Caco-2 (cell line): ENCODE results near the gene TLNRD1. TPM values are rescaled to one million over a fixed set of nuclear protein-coding genes. Genes with fewer than 3 reads are reported as not detected.

Experiments
- BruUV-seq: library from RNA; stranded (reverse); fragments of 400-500 nt; replicated peaks from 2 replicates; lab custom pipeline; 2021; lab: Mats Ljungman, UMichigan
- CTCF ChIA-PET: fragments of 300-600 bp; sonication (Branson Sonifier 250); formaldehyde crosslinking; loops from one replicate; lab custom pipeline; 2022; ENCODE audit warnings: antibody characterized with exemption; lab: Charles Lee
- POLR2A ChIA-PET: fragments of 300-600 bp; sonication (Branson Sonifier 250); formaldehyde crosslinking; loops from one replicate; lab custom pipeline; 2022; ENCODE audit warnings: antibody characterized with exemption; lab: Charles Lee
- DNase-seq, 2 experiments: peaks; one replicate each; pipeline versions ENCODE4 v3.0.0 to v3.0.0-alpha.2; 2020 to 2022
- H3K27me3 ChIP-seq: replicated peaks from 2 replicates; pipeline ENCODE4 v1.6.0; 2011; ENCODE audit warnings: low read length; ENCODE audit not compliant: control insufficient read depth, insufficient read depth
- H3K36me3 ChIP-seq: 2 replicates; pipeline ENCODE4 v1.5.1; 2011; ENCODE audit warnings: low read length; ENCODE audit not compliant: control insufficient read depth, insufficient read depth
- H3K4me1 ChIP-seq: fragments of 250-450 bp; sonication (Bioruptor Pico); 2 replicates; pipeline ENCODE4 v1.5.1; 2020; ENCODE audit warnings: mild to moderate bottlenecking
- H3K4me3 ChIP-seq: 2 replicates; pipeline ENCODE4 v1.5.1; 2011; ENCODE audit warnings: low read depth, mild to moderate bottlenecking, control low read depth, low read length
- H3K9me3 ChIP-seq: fragments of 250-450 bp; sonication (Bioruptor Pico); 2 replicates; pipeline ENCODE4 v1.5.1; 2020; ENCODE audit warnings: mild to moderate bottlenecking, moderate library complexity
- H3K27ac Mint-ChIP-seq: one replicate; pipeline ENCODE4 v1.8.0; 2022; ENCODE audit warnings: mixed read lengths; ENCODE audit not compliant: unreplicated experiment
- H3K27me3 Mint-ChIP-seq: one replicate; pipeline ENCODE4 v1.8.0; 2022; ENCODE audit warnings: mixed read lengths; ENCODE audit not compliant: insufficient read depth, unreplicated experiment
- H3K36me3 Mint-ChIP-seq: one replicate; pipeline ENCODE4 v1.8.0; 2022; ENCODE audit warnings: mild to moderate bottlenecking, mixed read lengths; ENCODE audit not compliant: insufficient read depth, unreplicated experiment
- H3K4me1 Mint-ChIP-seq: one replicate; pipeline ENCODE4 v1.8.0; 2022; ENCODE audit warnings: low read depth, mixed read lengths; ENCODE audit not compliant: unreplicated experiment
- H3K4me3 Mint-ChIP-seq: one replicate; pipeline ENCODE4 v1.8.0; 2022; ENCODE audit warnings: mild to moderate bottlenecking, moderate library complexity, mixed read lengths; ENCODE audit not compliant: unreplicated experiment
- H3K9me3 Mint-ChIP-seq: one replicate; pipeline ENCODE4 v1.8.0; 2022; ENCODE audit warnings: mixed read lengths; ENCODE audit not compliant: unreplicated experiment
- intact Hi-C: fragments of 100-400 bp; cut with micrococcal nuclease; formaldehyde crosslinking; loops from one replicate; pipeline ENCODE4 v1.10.0; 2022; ENCODE audit not compliant: unreplicated experiment
- total RNA-seq: library from RNA; stranded (reverse); gene quantifications from 2 replicates; pipeline ENCODE4 v1.2.3, GENCODE V29; 2022
- TF ChIP-seq, protein P1 (sequence below), 2 experiments: fragments of 200-600 bp in 1 of 2; IDR thresholded peaks; 1 replicate in 1 of 2; 2 replicates in 1 of 2; pipeline versions ENCODE4 v1.5.1 to v1.8.0; 2011 to 2022; ENCODE audit warnings: antibody characterized with exemption in 1 of 2, control low read depth in 1 of 2, inconsistent platforms in 1 of 2, low read depth in 1 of 2, low read length in 1 of 2, mild to moderate bottlenecking in 1 of 2, moderate library complexity in 1 of 2; ENCODE audit not compliant: insufficient read depth in 1 of 2, severe bottlenecking in 1 of 2, unreplicated experiment in 1 of 2

The TLNRD1 gene
- total RNA-seq, 1 experiment from 2014 or later: 13.7 TPM

DNA sequence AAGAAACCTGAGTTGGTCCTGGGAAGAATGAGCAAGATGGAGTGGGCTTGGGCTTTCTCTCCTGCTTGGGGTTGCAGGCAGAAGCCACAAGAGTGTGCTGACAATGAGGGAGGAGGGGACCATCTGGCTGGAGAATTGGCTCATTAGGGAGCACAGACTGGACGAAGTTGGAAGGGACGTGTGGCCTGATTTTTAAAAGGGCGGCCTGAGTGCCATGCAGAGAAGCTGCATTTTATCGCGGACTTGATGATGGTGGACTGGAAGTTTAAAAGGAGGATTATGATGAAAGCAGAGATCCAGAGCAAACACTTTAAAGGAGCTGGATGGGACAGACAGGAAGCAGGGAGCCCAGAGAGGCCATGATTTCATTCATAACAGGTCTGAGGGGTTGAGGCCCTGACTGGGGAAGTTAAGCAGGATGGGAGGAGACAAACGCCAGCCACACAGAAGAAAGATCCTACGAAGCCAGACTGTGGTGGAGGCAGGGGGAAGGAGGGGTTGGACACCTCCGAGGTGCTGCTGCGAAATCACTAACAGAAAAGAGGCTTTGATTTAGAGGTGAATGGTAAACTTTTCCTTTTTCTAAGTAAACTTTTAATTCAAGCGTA is 23.6 kb downstream of the TLNRD1 start:
- H3K9me3 Mint-ChIP-seq: peaks cover 8% of the 10 kb centered on the region
- H3K4me3 Mint-ChIP-seq: no peak overlapping the region
- BruUV-seq: no TSS peak
- intact Hi-C loops: no loop called here
- Histone ChIP-seq H3K4me1 (no peaks in the 10 kb centered on the region), H3K9me3 (no peaks in the 10 kb centered on the region; the same call in none of the 2 replicates), H3K27me3 (no peaks in the 10 kb centered on the region), H3K36me3 (no peaks in the 10 kb centered on the region), H3K4me3 (no peak overlapping the region)
- H3K27ac Mint-ChIP-seq: no peak overlapping the region
- POLR2A ChIA-PET: no interaction called here
- H3K36me3 Mint-ChIP-seq: no peaks in the 10 kb centered on the region
- DNase-seq: no peak
- no peaks in the 10 kb centered on the region for H3K4me1 Mint-ChIP-seq
- H3K27me3 Mint-ChIP-seq: no peaks in the 10 kb centered on the region
- TF ChIP-seq, protein P1, sequence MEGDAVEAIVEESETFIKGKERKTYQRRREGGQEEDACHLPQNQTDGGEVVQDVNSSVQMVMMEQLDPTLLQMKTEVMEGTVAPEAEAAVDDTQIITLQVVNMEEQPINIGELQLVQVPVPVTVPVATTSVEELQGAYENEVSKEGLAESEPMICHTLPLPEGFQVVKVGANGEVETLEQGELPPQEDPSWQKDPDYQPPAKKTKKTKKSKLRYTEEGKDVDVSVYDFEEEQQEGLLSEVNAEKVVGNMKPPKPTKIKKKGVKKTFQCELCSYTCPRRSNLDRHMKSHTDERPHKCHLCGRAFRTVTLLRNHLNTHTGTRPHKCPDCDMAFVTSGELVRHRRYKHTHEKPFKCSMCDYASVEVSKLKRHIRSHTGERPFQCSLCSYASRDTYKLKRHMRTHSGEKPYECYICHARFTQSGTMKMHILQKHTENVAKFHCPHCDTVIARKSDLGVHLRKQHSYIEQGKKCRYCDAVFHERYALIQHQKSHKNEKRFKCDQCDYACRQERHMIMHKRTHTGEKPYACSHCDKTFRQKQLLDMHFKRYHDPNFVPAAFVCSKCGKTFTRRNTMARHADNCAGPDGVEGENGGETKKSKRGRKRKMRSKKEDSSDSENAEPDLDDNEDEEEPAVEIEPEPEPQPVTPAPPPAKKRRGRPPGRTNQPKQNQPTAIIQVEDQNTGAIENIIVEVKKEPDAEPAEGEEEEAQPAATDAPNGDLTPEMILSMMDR (IDR thresholded peaks at IDR 0.05; ENCODE audit: insufficient read depth in 1 of 2, low read depth in 1 of 2, low read length in 1 of 2, severe bottlenecking in 1 of 2, unreplicated experiment in 1 of 2): no peak
- CTCF ChIA-PET: no interaction called here

DNA sequence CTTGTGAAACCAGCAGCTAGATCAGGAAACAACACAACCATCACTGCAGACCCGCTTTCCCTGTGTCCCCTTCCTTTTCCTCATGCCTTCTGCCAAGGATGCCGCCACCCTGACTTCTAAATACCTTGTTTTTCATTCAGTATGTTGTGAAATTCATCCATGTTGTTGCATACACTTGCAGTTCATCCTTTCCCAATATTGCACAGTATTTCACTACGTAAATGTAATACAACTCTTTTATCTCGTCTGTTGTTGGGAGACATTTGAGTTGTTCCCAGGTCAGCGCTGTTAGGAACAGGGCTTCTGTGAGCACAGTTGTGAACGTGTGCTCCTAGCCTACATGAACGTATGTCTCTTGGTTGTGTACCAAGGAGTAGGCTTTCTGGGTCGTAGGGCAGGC is 24.2 kb downstream of the TLNRD1 start:
- Mint-ChIP-seq H3K27me3 (no peaks in the 10 kb centered on the region), H3K9me3 (peaks cover 14% of the 10 kb centered on the region), H3K36me3 (no peaks in the 10 kb centered on the region), H3K4me1 (no peaks in the 10 kb centered on the region), H3K4me3 (no peak overlapping the region), H3K27ac (no peak overlapping the region)
- ChIA-PET POLR2A (no interaction called here), CTCF (no interaction called here)
- TF ChIP-seq, protein P1 (IDR thresholded peaks at IDR 0.05; ENCODE audit: insufficient read depth in 1 of 2, low read depth in 1 of 2, low read length in 1 of 2, severe bottlenecking in 1 of 2, unreplicated experiment in 1 of 2): no peak
- no peak overlapping the region for H3K4me3 ChIP-seq
- no peaks in the 10 kb centered on the region for H3K36me3 ChIP-seq
- intact Hi-C loops: no loop called here
- H3K9me3 ChIP-seq: peaks cover 3% of the 10 kb centered on the region
- DNase-seq: no peak
- H3K27me3 ChIP-seq: no peaks in the 10 kb centered on the region
- H3K4me1 ChIP-seq: no peaks in the 10 kb centered on the region
- no TSS peak for BruUV-seq

DNA sequence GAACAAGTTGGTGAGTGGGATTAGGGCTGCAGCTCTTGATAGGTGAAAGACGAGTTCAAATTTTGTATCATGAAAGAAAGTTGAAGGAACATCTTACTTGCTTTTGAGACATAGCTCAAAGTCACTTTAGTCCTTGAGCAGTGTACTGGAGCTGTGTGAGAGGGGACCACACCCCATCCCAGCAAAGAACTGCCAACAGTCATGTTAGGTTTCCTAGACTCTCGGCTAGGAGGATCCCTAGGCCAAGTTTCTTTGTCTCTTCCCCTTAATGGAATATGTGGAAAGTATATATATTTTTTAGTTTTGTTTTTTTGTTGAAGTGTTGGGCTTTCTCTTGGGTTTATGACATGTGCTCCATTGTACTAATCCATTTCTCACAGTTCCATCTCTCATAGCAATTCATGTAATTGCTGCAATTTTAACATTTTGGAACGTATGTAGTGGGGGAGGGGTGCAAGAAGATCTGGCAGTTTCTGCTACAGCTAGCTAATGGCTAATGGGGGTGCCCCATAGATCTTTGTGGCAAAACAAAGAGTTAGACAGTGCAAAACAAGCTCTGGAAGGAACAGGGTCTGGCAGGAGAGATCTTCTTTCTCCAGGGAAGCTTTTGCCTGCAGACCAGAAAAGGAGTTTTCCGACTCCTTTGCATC is 25.1 kb downstream of the TLNRD1 start:
- BruUV-seq: no TSS peak
- H3K9me3 ChIP-seq: peaks cover 3% of the 10 kb centered on the region; the same call in 1 of the 2 replicates
- H3K4me1 Mint-ChIP-seq: no peaks in the 10 kb centered on the region
- peaks cover 21% of the 10 kb centered on the region for H3K9me3 Mint-ChIP-seq
- ChIA-PET CTCF (no interaction called here), POLR2A (no interaction called here)
- no peak overlapping the region for H3K4me3 Mint-ChIP-seq
- H3K27me3 ChIP-seq: no peaks in the 10 kb centered on the region
- H3K27me3 Mint-ChIP-seq: no peaks in the 10 kb centered on the region
- DNase-seq: no peak
- H3K4me1 ChIP-seq: no peaks in the 10 kb centered on the region
- TF ChIP-seq, protein P1 (IDR thresholded peaks at IDR 0.05; ENCODE audit: insufficient read depth in 1 of 2, low read depth in 1 of 2, low read length in 1 of 2, severe bottlenecking in 1 of 2, unreplicated experiment in 1 of 2): no peak
- no peaks in the 10 kb centered on the region for H3K36me3 ChIP-seq
- H3K27ac Mint-ChIP-seq: no peak overlapping the region
- intact Hi-C loops: no loop called here
- no peaks in the 10 kb centered on the region for H3K36me3 Mint-ChIP-seq
- no peak overlapping the region for H3K4me3 ChIP-seq
